Daoy (cell line): ENCODE measurements around the gene C19orf47. TPM values are rescaled to one million over a fixed set of nuclear protein-coding genes. Genes with fewer than 3 reads are reported as not detected.

Experiments
- total RNA-seq: library from RNA; depleted of rRNA; stranded (reverse); fragments of >200 nt; shearing (Covaris generic); gene quantifications from 2 replicates; pipeline ENCODE4 v1.2.3, GENCODE V29; 2014; rRNA removed

The C19orf47 gene
- total RNA-seq, 1 experiment from 2014 or later: 22.4 TPM

Other genes with a start within 250 kb of the C19orf47 start
- gene MAP3K10, start 157.0 kb downstream of the C19orf47 start, total RNA-seq: 10.0 and 10.9 TPM in 2 replicates
- not detected in 2 replicates for gene TTC9B, start 130.0 kb downstream of the C19orf47 start, total RNA-seq
- gene CCNP, start 121.7 kb downstream of the C19orf47 start, total RNA-seq: 0.39 TPM in 1 of 2 replicates, not detected in the other
- gene AKT2, start 63.1 kb downstream of the C19orf47 start, total RNA-seq: 83.6 and 84.5 TPM in 2 replicates
- 118 and 121 TPM in 2 replicates for gene PLD3, start 298 bp upstream of the C19orf47 start, total RNA-seq
- gene HIPK4, start 41.8 kb upstream of the C19orf47 start, total RNA-seq: under 0.01 TPM in 1 of 2 replicates, not detected in the other
- 0.71 and 1.6 TPM in 2 replicates for gene PRX, start 65.0 kb upstream of the C19orf47 start, total RNA-seq
- 21.1 and 29.2 TPM in 2 replicates for gene SERTAD1, start 77.6 kb upstream of the C19orf47 start, total RNA-seq
- gene SERTAD3, start 95.9 kb upstream of the C19orf47 start, total RNA-seq: 13.8 and 16.8 TPM in 2 replicates
- 49.4 and 52.4 TPM in 2 replicates for gene BLVRB, start 117.3 kb upstream of the C19orf47 start, total RNA-seq
- gene SPTBN4, start 118.6 kb upstream of the C19orf47 start, total RNA-seq: 0.15 and 1.5 TPM in 2 replicates
- 40.6 and 134 TPM in 2 replicates for gene SHKBP1, start 228.5 kb upstream of the C19orf47 start, total RNA-seq